HG03045 (cell line): Measurements from ENCODE around the gene ARL2BP.

Experiments used
- ATAC-seq: cut with Tn5 transposase; IDR thresholded peaks from one replicate; pipeline ENCODE4 v1.9.1; 2021; ENCODE audit warnings: mild to moderate bottlenecking, moderate library complexity; ENCODE audit not compliant: unreplicated experiment

Gene ARL2BP

DNA sequence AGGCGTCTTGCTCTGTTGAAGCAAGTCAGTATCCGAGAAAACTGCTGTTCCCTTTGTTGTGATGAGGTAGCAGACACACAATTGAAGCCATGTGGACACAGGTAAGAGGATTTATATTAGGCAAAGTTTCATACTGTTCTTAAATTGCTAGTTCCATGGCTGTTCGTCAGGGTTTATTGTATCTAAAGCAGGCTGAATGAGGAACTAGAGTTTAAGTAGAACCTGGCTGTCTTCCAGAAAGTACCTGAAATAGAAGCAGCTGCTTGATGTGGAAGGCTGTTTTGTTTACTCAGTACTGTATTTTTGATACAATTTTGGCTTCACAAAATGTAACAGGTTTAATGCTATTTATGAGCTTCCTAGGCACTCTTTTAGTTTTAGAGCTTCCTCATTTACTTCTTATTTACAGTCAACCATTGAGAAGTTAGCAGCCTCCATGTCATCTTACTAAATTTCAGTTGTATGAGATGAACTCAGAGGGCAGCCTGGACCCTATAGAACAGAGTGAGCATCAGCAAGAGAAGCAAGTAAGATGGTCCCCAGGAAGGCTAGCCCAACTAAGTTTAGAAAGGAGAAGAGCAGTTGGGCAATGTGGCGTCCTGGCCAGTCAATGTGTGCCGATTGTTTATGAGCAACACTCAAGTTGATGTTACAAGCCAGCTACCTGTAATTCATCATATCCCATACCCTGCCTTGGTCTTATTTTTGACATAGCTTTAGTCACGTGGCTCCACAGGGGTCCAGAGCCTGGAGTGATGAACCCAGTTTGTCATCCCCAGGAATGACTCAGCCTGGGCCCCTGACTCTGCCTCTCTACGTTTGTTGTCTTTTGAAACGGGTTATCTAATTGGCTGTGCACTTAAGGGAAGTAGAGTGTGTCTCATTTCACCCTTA is 9.7 kb upstream of the ARL2BP start:
- ATAC-seq: no peak

DNA sequence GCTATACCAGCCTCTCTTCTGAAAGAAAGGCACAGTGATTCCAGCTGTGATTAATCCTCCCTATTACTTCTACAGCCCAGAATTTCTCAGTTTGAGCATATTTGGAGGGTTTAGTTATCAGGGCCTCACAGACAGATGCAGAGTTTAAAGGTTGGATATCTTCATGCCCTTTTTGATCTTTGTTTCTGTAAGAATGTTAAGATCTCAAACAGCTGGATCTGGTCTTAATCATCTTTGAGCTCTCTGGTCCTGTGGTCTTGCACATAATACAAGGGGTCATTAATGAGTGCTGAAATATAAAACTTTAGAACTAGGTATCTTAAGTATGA is 9.1 kb upstream of the ARL2BP start:
- ATAC-seq: no peak

DNA sequence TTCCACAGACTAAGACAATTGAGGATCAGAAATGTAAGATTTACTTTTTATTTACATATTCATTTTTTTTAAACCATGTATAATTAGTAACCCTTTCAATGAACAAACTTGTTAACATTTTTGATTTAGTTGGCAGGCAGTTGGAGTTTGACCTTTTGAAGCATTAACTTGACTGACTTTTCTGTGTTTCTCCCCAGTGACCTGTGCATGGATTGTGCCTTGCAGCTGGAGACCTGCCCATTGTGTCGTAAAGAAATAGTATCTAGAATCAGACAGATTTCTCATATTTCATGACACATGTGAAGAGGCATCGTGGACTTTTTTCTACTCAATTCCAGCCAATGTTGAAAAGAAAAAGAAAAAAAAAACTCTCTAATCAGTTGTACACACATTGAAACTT is 6.4 kb upstream of the ARL2BP start:
- ATAC-seq: no peak

DNA sequence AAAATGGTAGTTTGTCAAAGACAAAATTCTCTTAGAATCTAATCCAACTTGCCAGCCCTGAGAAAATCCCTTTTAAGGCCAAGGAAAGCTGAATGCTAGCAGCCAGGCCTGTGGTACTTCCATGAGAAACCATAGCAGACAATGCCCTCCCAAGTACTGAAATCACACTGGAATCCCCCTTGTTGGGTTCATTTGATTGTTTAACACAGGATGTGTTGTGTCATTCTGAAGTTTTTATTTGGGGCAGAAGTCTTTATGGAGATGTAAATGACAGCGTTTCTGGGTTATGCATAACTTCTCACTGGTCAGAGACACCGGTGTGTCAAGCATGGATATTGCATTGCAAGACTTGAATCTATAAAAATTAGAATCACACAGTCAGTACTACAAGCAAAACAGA is 6.0 kb upstream of the ARL2BP start:
- ATAC-seq: no peak

DNA sequence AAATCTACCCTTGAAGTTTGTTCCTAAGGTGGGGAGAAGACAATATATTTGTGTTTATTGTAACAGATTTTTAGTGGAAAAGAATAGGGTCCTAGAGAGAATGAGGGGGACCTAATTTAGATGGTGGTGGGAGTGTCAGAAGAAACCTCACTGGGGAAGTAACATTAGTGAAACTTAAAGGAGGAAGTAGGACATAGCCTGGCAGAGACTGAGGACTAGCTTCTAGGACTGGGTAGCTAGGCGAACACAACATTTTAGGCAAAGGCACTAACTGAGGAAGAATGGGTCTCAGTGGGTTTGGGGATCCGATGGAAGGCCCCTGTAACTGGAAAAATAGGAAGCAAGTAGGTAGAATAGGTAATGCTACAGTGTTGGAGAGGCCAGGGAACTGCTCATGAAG is 4.2 kb upstream of the ARL2BP start:
- ATAC-seq: no peak

DNA sequence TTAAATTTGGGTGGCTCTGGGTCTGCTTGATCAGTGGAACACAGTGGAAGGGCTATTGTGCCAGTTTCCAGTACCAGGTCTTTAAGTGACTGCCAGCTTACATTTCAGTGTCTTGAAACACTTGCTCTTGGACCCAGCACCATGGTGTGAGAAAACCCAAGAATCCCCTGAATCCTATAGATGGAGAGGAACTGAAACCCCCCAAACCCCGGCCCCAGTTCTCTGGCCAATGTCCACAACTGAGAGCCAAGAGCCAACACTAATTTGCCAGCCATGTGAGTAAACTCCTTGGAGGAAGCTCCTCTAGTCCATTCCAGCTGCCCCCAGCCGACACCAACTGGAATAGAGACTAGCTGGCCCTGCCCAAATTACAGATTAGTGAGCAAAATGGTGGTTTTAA is 2.4 kb upstream of the ARL2BP start:
- ATAC-seq: no peak

DNA sequence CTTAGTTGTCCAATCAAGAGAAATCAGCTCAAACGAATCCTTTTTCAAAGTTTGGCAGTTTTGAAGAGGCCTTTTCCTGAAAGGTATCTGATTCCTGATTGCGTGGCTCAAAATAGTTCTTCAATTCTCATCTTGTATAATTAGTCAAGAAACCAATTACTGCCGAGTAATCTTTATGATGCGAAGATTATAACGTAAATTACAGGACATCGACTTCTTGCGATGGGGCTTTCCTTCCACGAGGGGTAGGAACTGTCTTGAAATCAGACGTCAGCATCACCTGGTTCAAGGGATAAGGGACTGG is 644 bp upstream of the ARL2BP start:
- peak; percentile 31 for ATAC-seq

DNA sequence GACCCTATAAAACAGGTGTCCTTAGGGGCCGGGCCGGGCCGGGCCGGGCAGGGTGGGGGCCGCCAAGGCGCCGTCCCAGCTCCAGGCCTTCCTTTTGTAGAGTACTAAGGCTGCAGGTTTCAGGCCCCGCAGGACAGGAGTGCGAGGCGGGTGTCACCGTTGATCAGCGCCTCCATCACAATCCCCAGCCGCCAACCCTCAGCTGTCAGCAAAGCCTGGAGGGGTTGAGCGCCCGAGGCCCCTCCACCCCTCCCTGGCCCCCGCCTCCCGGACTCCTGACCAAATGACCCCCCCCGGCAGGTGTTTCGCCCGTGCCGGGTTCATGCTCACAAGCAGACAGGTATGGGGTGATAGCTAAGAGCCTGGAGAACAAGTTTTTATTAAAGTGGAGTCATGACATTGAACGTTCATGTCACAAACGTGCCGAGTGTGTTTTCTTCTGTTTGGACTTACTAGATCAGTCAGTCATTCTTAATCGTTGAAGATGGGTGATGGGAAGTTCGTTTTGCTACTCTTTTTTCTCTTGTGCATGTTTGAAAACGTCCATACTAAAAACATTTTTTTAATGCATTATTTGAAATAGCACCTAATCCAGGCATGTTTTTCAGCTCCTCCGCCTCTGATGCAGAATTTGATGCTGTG is 534 bp downstream of the ARL2BP start:
- no peak for ATAC-seq

DNA sequence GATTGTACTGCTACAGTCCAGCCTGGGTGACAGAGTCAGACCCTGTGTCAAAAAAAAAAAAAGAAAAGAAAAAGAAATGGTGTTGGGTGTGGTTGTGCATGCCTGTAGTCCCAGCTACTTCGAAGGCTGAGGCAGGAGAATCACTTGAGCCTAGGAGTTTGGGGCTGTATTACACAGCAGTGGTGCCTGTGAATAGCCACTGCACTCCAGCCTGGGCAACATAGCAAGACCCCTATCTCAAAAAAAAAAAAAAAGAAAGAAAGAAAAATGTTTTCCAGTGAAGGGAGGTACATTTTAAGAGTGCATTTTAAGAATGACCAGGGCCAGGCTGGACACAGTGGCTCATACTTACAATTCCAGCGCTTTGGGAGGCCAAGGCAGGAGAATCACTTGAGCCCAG is 6.3 kb downstream of the ARL2BP start:
- ATAC-seq: no peak

DNA sequence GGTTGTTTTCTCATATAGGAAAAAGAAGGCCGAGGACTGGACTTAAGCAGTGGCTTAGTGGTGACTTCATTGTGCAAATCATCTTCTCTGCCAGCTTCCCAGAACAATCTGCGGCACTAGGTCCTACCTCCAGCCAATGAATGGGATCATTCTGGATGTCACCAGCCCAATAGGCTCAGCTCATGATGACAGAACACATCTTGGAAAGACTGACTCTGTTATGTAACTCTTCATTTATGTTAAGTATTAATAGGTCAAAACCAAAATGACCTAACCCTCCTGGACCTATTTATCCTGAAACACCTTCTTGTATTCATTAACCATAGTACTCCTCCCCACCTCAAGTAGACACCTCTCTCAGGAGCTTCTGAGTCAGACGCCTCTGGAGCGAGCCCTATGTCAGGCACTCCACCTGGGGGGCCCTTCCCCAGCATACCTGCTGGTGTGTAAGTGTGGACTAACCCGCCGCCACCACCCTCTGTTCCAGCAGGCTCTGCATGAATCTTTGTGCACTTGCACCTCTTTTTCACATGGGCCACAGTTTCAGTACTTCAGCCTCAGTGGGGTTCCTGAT is 7.2 kb downstream of the ARL2BP start:
- ATAC-seq: no peak

DNA sequence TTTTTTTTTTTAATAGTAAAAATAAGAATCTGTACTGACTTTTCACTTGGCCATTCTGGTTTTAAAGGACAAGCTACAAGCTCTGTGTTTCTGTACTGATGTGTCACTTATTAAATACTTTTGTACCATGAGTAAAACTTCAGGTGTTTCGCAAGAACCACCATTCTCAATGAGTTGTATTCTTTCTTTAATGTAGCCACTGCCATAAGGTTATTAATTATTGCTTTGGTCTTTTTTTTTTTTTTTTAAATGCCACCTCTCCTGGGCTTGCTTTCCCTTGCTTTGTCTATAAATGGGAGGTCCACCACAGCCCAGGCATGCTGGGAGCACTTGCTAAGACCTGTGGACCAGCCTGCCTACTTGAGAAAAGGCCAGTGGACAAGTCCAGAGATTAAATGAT is 8.4 kb downstream of the ARL2BP start:
- no peak for ATAC-seq

DNA sequence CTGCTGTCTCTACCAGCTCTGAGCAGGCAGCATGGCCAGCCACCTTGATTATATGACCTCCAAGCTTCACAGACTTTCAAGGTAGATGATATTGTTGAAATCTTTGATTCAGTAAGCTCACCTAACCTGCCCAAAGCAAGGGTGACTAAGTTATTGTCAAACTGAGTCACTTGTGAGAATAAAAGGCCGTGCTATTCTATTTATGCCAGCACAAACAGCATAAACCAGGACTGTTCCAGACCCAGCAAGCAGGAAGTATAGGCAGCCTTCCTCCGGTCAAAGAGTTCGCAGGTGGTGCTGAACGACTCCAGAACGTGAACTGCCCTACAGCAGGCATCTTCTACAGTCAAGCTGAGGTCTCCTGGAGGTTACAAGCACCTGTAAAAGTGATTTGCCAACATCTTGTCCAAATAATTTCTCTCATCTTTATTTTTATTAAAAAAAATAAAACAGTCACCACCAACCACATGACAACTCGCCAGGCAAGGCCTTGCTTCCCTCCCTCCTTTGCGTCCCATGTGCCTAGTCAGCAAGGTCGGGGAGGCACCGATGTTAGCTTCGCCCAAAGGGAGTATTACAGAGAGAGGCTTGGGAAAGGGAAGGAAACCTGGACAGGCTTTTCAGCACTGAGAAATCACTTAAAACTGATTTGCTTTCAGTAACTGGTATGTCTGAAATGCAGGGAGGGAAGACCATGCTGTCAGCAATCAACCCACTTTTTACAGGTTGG is 10.8 kb downstream of the ARL2BP start:
- no peak for ATAC-seq

DNA sequence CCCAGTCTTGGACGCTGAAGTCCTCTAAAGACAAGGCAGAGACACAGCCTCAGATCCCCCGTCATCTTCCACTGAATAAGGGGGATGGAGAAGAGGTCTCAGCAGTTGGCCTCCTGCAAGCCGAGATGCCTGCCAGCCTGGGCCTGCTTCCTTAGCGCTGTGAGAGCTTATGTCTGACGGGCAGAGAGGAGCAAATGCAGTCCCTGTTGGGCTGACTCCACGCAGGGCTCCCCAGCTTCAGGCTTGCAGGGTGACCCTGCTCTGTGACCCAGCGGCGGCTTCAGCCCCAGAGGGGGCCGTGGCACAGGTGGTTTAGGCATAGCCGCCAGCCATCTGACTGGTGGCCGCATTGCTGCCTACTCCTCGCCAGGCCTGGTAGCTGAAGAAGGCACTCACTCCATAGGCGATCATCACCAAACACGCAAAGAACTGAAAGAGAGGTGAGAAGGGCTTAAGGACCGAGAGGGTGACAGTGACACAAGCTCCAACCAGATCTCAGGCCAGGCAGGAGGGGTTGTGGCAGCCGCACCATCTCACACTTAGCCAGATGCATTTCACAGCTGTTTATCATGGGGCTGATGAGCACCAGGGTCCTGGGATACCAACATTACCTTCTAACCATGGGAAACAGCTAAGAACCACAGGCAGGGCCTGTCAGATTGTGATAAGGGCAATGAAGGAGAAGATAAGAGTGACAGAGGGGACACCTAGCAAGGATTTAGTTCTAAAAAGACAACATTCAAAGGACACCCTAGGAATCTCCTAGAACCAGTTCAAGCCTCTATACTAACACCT is 11.7 kb downstream of the ARL2BP start:
- ATAC-seq: no peak

DNA sequence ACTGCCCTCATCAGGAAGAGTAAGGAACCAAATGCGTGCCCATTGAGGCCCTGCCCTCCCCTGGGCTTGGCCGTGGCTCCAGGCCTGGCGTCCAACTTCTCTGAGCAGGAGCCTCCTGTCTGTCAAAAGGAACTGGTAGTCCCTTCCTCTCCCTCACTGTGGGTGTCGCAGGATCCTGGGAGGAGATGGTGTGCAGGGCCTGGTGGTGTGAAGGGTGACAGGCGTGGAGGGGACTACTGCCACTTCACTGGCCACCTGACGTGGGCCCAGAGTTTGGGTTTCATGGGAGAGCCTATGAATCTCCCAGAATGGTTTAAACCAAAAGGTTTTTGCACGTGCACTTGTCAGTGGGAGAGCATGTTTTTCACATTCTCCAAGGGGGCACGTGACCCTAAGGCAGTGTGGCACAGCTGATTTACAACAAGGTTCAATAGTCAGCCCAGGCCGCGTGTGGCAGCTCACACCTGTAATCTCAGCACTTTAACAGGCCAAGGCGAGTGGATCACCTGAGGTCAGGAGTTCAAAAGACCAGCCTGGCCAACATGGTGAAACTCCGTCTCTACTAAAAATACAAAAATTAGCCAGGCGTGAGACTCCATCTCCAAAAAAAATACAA is 12.5 kb downstream of the ARL2BP start:
- no peak for ATAC-seq

DNA sequence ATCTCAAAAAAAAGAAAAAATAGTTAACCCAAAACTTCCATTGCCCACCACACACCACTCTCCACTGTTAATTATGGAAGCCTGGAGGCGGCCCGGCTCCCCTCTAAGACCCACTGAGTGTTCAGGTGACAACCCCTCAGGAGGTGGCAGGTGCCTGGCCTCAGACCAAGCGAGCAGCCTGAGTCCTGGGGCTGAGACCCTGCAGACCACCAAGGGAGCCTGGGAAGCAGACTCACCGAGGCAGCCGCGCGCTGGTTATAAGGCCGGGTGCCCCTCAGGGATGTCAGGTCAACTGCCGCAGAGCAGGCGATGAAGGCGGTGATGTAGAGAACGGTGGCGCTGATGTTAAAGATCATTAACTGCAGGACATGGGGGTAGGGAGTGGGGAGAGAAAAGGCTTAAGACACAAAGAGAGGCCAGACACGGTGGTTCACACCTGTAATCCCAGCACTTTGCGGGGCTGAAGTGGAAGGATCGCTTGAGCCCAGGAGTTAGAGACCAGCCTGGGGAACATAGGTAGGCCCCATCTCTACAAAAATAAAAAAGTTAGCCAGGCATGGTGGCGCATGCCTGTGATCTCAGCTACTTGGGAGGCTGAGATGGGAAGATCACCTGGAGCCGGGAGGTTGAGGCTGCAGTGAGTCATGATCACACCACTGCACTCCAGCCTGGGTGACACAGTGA is 13.3 kb downstream of the ARL2BP start:
- ATAC-seq: no peak

DNA sequence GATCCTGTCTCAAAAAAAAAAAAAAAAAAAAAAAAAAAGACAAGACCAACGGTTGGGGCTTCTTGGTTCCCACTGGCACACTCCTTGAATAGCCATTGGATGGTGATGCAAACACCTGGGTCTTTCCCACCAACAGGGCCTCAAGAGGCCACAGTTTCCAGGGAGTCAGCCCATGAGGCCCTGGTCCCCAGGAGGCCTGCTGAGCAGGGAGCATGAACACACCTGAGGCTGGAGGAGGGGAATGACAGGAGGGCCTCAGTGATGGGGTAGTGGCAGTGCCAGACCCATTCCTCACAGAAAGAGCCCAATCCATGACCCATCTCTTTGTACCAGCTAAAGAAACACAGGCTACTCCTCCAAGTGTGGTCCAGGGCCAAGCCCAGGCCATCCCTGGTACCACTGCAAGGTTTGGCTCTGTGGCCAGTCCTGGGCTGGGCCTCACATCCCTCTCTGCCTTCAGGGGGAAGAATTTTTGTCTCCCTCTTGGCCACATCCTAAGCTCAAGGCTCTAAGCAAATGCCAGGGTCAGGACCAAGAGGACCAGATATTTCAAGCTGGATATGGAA is 13.9 kb downstream of the ARL2BP start:
- no peak for ATAC-seq

DNA sequence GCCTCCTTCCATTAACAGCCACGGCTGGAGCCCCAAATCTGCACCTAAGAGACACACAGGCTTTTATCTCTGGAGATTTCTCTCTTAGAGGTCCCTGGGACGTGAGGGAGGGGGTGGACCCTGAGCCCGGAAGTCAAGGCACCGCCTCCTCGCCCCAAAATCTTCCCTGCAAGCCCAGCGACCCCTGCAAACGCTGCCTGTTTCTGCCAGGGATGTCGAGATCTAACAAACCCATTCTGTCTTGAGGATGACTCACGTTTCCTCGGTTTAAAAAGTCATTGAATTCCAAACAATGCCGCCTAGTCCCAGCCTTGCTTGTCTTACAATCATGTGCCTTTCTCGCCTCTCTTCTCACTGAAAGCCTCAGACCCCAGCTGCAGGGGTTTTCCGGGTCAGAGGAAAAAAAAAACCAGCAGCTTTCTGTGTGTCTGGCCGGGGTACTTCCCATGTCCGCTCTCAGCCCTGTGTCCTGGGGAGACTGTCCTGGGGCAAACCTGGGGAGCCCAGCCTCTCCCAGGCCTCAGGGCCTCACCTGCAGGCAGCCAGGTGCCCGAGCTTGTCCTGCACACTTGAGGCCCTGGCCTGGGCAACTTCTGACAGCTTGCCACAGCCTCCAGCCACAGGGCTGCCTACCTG is 15.4 kb downstream of the ARL2BP start:
- no peak for ATAC-seq

DNA sequence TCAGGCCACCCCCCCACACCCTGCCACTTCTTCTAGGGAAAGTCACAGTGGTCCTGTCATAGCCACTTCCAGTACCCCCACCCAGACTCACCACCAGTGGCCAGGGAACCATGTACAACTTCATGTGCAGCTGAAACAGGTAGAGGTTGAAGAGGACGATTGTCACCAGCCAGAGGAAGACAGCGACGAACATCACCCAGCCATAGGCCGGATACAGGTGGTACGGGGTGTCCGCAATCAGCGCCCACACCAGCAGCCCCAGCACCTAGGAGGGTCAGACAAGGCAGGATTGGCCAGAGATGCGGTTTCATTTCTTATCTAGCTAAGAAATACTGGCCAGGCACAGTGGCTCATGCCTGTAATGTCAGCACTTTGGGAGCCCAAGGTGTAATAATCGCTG is 16.7 kb downstream of the ARL2BP start:
- ATAC-seq: no peak

DNA sequence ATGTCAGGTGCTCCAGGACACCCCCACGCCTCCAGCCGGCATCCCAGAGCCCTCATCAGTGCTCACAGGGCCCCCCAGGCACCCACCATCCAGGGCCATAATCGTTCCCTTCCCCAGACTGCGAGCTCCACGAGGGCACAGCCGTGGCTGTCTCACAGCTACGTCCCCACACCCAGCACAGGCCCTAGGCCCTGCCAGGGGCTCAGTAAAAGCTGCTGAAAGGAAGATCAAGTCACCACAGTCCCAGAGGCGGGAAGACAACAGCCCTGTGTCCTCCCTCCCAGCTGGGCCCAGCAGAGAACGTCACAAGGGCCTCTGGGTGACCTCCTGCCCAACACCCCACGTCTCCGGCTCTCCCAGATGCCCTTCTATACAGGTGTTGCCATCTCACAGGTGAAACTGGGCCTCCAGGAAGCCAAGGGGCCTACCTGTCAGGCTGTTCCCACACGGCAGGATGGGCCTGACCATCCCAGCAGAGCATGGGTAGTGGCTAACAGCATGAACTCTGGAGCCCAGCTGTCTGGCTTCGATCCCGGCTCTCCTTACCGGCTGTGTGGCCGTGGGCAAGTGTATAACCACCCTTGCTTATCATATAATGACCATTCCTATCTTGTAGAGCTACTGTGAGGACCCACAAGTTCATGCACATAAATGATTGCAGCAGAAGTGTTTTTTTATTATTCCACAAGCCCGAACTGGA is 17.9 kb downstream of the ARL2BP start:
- no peak for ATAC-seq
